GM12878 (cell line): ENCODE measurements around the gene CLEC2A. TPM values are rescaled to one million over a fixed set of nuclear protein-coding genes. Genes with fewer than 3 reads are reported as not detected.
A peak's percentile ranks its signal among the peaks of the same experiment; 100 is the strongest.

Source experiments
- ATAC-seq: fragments of 200-7000 bp; cut with Tn5 transposase; 3 replicates; pipeline ENCODE4 v1.9.1; 2020; ENCODE audit warnings: mild to moderate bottlenecking, moderate library complexity
- BruUV-seq: library from RNA; stranded (reverse); fragments of 400-500 nt; replicated peaks from 2 replicates; lab custom pipeline; 2021; lab: Mats Ljungman, UMichigan
- CTCF ChIA-PET: fragments of 300-600 bp; sonication (Branson Sonifier 250); formaldehyde crosslinking; extraction: SDS; loops from one replicate; lab custom pipeline; 2021; ENCODE audit warnings: inconsistent platforms; lab: Yijun Ruan, JAX
- POLR2A ChIA-PET: fragments of 350-600 bp; formaldehyde crosslinking; extraction: SDS; loops from one replicate; lab custom pipeline; 2021; ENCODE audit warnings: inconsistent platforms; lab: Charles Lee
- RAD21 ChIA-PET: fragments of 300-600 bp; sonication (Branson Sonifier 250); formaldehyde crosslinking; loops from one replicate; lab custom pipeline; 2023; ENCODE audit warnings: antibody characterized with exemption; ENCODE audit not compliant: unreplicated experiment; lab: Charles Lee
- SMC1A ChIA-PET: fragments of 300-600 bp; sonication (Branson Sonifier 250); formaldehyde crosslinking; loops from one replicate; lab custom pipeline; 2023; ENCODE audit not compliant: unreplicated experiment, uncharacterized antibody; lab: Charles Lee
- DNase-seq: peaks from one replicate; pipeline ENCODE4 v3.0.0-alpha.2; 2011; ENCODE audit warnings: low read depth, low spot score
- FAIRE-seq: peaks from 3 replicates; lab custom pipeline; 2011; peaks lifted over from hg19 to GRCh38; lab: Jason Lieb, UNC
- H2AFZ ChIP-seq: 2 replicates; pipeline ENCODE4 v1.6.0; 2011; ENCODE audit warnings: low read depth, low read length, control low read depth; ENCODE audit not compliant: control insufficient read depth
- H3K27ac ChIP-seq: 2 replicates; pipeline ENCODE4 v1.5.1; 2011; ENCODE audit warnings: control low read depth; ENCODE audit not compliant: control insufficient read depth, insufficient read depth
- H3K27me3 ChIP-seq, 2 experiments: replicated peaks in 1 of 2; 2 replicates each; pipeline versions ENCODE4 v1.6.0 to v1.6.1; 2011; ENCODE audit warnings: low read length in 1 of 2; ENCODE audit not compliant: control insufficient read depth in 2 of 2, insufficient read depth in 2 of 2
- H3K36me3 ChIP-seq, 2 experiments: 2 replicates each; pipeline ENCODE4 v1.5.1; 2011; ENCODE audit warnings: low read length in 1 of 2; ENCODE audit not compliant: control insufficient read depth in 2 of 2, insufficient read depth in 2 of 2
- H3K4me1 ChIP-seq: 2 replicates; pipeline ENCODE4 v1.6.1; 2011; ENCODE audit warnings: mild to moderate bottlenecking, low read length, moderate library complexity, mixed read lengths; ENCODE audit not compliant: control insufficient read depth, insufficient read depth
- H3K4me2 ChIP-seq: 2 replicates; pipeline ENCODE4 v1.6.0; 2011; ENCODE audit warnings: control low read depth; ENCODE audit not compliant: control insufficient read depth, insufficient read depth
- H3K4me3 ChIP-seq: fragments of 200-600 bp; sonication (generic); 2 replicates; pipeline ENCODE4 v1.5.1; 2016
- H3K79me2 ChIP-seq: 2 replicates; pipeline ENCODE4 v1.6.0; 2011; ENCODE audit warnings: low read length; ENCODE audit not compliant: control insufficient read depth, insufficient read depth
- H3K9ac ChIP-seq: 2 replicates; pipeline ENCODE4 v1.8.0; 2011; ENCODE audit warnings: low read length, control low read depth, mixed read lengths; ENCODE audit not compliant: control insufficient read depth, insufficient read depth
- H3K9me3 ChIP-seq: replicated peaks from 3 replicates; pipeline ENCODE4 v1.5.1; 2011; ENCODE audit warnings: mild to moderate bottlenecking, low read length; ENCODE audit not compliant: control insufficient read depth, insufficient read depth
- H4K20me1 ChIP-seq: 2 replicates; pipeline ENCODE4 v1.6.0; 2011; ENCODE audit not compliant: control insufficient read depth, insufficient read depth
- EP300 ChIP-seq, 2 experiments: fragments of 150-350 bp in 1 of 2; IDR thresholded peaks; 2 replicates each; pipeline ENCODE4 v1.6.1; 2011 to 2012; ENCODE audit warnings: low read depth in 2 of 2, low read length in 2 of 2, borderline replicate concordance in 1 of 2, improper control_type of control experiment in 1 of 2, inconsistent platforms in 1 of 2; ENCODE audit not compliant: control insufficient read depth in 1 of 2
- WGBS: methylation state at CpG from one replicate; pipeline ENCODE4 v1.1.6; 2016; ENCODE audit warnings: low lambda C conversion rate; ENCODE audit not compliant: insufficient replicate concordance, insufficient coverage; ENCODE audit errors: missing lambda C conversion rate; 5-methylcytosine and 5-hydroxymethylcytosine counted together
- in situ Hi-C: fragments of 300-500 bp; cut with MboI; formaldehyde crosslinking; loops from 9 replicates; pipeline ENCODE4 v1.14.3; 2018; ENCODE audit warnings: mixed read lengths
- intact Hi-C: fragments of 100-400 bp; cut with micrococcal nuclease; formaldehyde crosslinking; loops from one replicate; pipeline ENCODE4 v1.14.2; 2022; ENCODE audit not compliant: unreplicated experiment
- polyA plus RNA-seq, 11 experiments: library from polyadenylated mRNA; depleted of rRNA in 4 of 11; unstranded in 6 of 11; stranded (reverse) in 5 of 11; fragments of >200 nt; fragmentation: Nextera tagmentation in 4 of 11; fragmentation: Illumina TruSeq in 1 of 11; extraction: Ambion mirVana in 4 of 11; extraction: Trizol in 1 of 11; gene quantifications; 1 replicate in 1 of 11; 2 replicates in 10 of 11; pipeline versions ENCODE4 v1.2.1 to v1.2.3, GENCODE V29; 2011 to 2016; ENCODE audit warnings: inconsistent platforms in 2 of 11, missing spikeins in 2 of 11, low read depth in 1 of 11
- total RNA-seq, 4 experiments: library from RNA; depleted of rRNA in 3 of 4; stranded (reverse); fragments of >200 nt in 3 of 4; fragmentation: Illumina TruSeq in 1 of 4; extraction: Trizol in 1 of 4; gene quantifications; 2 replicates each; pipeline versions ENCODE4 v1.2.1 to v1.2.3, GENCODE V29; 2013 to 2021
- TF ChIP-seq, protein P1 (sequence below): fragments of 450-650 bp; IDR thresholded peaks from 2 replicates; pipeline ENCODE4 v1.6.1; 2017; ENCODE audit warnings: mild to moderate bottlenecking, moderate library complexity
- TF ChIP-seq, protein P2 (sequence below): IDR thresholded peaks from 2 replicates; pipeline ENCODE4 v1.6.1; 2011; ENCODE audit warnings: borderline replicate concordance, low read depth, mild to moderate bottlenecking, moderate library complexity, low read length; ENCODE audit not compliant: insufficient read depth, poor library complexity, severe bottlenecking

The CLEC2A gene
- total and polyA plus RNA-seq, 10 of the 15 experiments (the other 5 are each of a cell fraction or from before 2014, with no cell fraction given) = not detected

DNA sequence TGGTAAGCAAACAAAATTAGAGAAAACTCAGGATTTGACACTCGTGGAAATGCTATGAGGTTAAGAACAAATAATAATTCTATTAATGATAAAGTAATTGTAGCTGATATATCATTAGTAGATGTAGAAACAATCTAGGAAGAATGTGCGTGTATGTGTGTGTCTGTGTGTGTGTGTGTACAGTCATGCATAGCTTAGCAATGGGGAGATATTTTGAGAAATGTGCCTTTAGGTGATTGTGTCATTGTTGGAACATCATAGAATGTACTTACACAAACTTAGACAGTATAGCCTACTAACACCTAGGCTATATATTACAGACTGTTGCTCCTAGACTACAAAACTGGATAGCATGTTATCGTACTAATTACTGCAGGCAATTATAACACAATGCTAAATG lies 5.3 kb downstream of the CLEC2A start:
- no peak overlapping the region for H3K4me2 ChIP-seq
- no peaks in the 10 kb centered on the region for H3K4me1 ChIP-seq
- no TSS peak for BruUV-seq
- in situ Hi-C loops = loop anchor here (5.0 kb wide), 2 partner anchors 110 to 180 kb away; no protein-coding TSS in a partner anchor
- POLR2A ChIA-PET = no interaction called here
- RAD21 ChIA-PET = interaction anchor here (2.1 kb wide), 1 partner anchor 176 kb away, joined by 8 read pairs; no protein-coding TSS in a partner anchor
- H3K9me3 ChIP-seq = no peaks in the 10 kb centered on the region
- H4K20me1 ChIP-seq = no peaks in the 10 kb centered on the region
- no peak for ATAC-seq
- no peak overlapping the region for H3K9ac ChIP-seq
- DNase-seq = no peak
- no peak overlapping the region for H3K4me3 ChIP-seq
- CTCF ChIA-PET = interaction anchor here (0.8 to 5.1 kb wide), 5 partner anchors 13 to 180 kb away, joined by 3 to 97 read pairs (median 7); no protein-coding TSS in a partner anchor
- SMC1A ChIA-PET = interaction anchor here (0.8 to 5.4 kb wide), 5 partner anchors 10 to 177 kb away, joined by 3 to 50 read pairs (median 3); no protein-coding TSS in a partner anchor
- 41% methylated on average over 3 of the region's 3 CpGs for WGBS
- intact Hi-C loops = loop anchor here (1.0 kb wide), 1 partner anchor 177 kb away; no protein-coding TSS in a partner anchor
- H3K27ac ChIP-seq = no peak overlapping the region
- no peaks in the 10 kb centered on the region for H3K27me3 ChIP-seq
- FAIRE-seq = no peak
- H2AFZ ChIP-seq = no peak overlapping the region
- no peaks in the 10 kb centered on the region for H3K36me3 ChIP-seq
- H3K79me2 ChIP-seq = no peaks in the 10 kb centered on the region
- TF ChIP-seq EP300 (IDR thresholded peaks at IDR 0.05; ENCODE audit: borderline replicate concordance in 1 of 2, control insufficient read depth in 1 of 2, low read depth in 2 of 2, low read length in 2 of 2) = no peak
- TF ChIP-seq, protein P1, sequence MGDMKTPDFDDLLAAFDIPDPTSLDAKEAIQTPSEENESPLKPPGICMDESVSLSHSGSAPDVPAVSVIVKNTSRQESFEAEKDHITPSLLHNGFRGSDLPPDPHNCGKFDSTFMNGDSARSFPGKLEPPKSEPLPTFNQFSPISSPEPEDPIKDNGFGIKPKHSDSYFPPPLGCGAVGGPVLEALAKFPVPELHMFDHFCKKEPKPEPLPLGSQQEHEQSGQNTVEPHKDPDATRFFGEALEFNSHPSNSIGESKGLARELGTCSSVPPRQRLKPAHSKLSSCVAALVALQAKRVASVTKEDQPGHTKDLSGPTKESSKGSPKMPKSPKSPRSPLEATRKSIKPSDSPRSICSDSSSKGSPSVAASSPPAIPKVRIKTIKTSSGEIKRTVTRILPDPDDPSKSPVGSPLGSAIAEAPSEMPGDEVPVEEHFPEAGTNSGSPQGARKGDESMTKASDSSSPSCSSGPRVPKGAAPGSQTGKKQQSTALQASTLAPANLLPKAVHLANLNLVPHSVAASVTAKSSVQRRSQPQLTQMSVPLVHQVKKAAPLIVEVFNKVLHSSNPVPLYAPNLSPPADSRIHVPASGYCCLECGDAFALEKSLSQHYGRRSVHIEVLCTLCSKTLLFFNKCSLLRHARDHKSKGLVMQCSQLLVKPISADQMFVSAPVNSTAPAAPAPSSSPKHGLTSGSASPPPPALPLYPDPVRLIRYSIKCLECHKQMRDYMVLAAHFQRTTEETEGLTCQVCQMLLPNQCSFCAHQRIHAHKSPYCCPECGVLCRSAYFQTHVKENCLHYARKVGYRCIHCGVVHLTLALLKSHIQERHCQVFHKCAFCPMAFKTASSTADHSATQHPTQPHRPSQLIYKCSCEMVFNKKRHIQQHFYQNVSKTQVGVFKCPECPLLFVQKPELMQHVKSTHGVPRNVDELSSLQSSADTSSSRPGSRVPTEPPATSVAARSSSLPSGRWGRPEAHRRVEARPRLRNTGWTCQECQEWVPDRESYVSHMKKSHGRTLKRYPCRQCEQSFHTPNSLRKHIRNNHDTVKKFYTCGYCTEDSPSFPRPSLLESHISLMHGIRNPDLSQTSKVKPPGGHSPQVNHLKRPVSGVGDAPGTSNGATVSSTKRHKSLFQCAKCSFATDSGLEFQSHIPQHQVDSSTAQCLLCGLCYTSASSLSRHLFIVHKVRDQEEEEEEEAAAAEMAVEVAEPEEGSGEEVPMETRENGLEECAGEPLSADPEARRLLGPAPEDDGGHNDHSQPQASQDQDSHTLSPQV = no peak
- TF ChIP-seq, protein P2, sequence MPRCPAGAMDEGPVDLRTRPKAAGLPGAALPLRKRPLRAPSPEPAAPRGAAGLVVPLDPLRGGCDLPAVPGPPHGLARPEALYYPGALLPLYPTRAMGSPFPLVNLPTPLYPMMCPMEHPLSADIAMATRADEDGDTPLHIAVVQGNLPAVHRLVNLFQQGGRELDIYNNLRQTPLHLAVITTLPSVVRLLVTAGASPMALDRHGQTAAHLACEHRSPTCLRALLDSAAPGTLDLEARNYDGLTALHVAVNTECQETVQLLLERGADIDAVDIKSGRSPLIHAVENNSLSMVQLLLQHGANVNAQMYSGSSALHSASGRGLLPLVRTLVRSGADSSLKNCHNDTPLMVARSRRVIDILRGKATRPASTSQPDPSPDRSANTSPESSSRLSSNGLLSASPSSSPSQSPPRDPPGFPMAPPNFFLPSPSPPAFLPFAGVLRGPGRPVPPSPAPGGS = peak; percentile 30
